ENCODE results near the gene ZNF845. TPM values are rescaled to one million over a fixed set of nuclear protein-coding genes. Genes with fewer than 3 reads are reported as not detected.
A peak's percentile ranks its signal among the peaks of the same experiment; 100 is the strongest.

Gene ZNF845
- polyA plus RNA-seq, 3 donors: 0.51 to 3.6 (median 2.6) TPM

DNA sequence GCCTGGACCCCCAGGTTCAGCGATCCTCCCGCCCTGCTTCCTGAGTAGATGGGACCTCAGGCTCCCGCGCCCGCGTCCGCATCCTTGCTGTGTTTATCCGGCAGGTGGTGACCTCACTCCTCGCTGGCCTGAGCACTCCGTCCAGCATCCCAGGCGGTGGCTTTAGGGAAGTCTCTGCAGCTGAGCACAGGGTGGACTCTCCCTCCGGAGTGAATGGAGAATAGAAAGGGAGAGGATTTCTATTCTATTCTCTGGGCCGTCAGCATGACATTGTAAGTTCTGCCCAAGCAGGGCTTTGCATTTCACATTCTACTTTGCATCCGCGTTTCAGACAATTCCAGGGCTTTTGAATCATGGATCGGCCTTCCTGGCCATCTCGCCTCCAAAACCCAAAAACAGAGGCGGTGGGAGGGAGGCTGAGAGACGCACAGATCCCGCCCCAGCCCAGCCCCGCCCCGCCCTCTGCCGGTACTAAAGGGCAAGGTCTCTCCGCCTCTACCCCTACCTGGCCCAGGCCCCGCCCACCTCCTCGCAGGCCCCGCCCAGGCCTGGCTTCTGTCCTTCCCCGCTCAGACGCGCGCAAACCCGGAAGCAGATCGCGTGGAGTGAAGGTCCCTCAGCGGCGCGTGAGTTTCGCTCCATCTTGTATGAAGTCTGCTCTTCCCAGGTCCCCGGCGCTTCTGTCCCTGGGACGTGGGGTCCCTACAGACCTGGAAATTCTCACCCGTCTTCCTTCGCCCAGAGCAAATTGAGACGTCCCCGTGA is 31.8 kb downstream of the ZNF845 start, which contains the start of gene ZNF525:
Gene ZNF525 (plus strand): TSS at position 572 of the 765 bp plus-strand sequence. CDS start 6,577 bp downstream, outside the sequence.
- Mint-ChIP-seq H3K36me3 (peaks cover 2 to 13% of the 10 kb centered on the region in 2 donors), H3K4me1 (peaks cover 18% of the 10 kb centered on the region), H3K27ac (peak within 1 kb of the TSS; percentile 60 to 88 (median 83)), H3K4me3 (peak within 1 kb of the TSS; percentile 93 to 95), H3K27me3 (ENCODE audit: low read depth in 3 of 3) (peaks cover 6 to 9% (median 7%) of the 10 kb centered on the region in 3 donors), H3K9me3 (peaks cover 8 to 44% (median 30%) of the 10 kb centered on the region in 7 donors)
- Histone ChIP-seq H3K27ac (ENCODE audit: low read depth in 1 of 2, low read length in 2 of 2) (peak within 1 kb of the TSS; percentile 30 to 76), H3K9ac (ENCODE audit: insufficient read depth, low read length, poor library complexity, severe bottlenecking) (peak within 1 kb of the TSS; percentile 70), H3K9me3 (replicated peaks in 1 of 2; ENCODE audit: control insufficient read depth in 1 of 2, insufficient read depth in 1 of 2, low read length in 2 of 2) (peaks cover 11 to 15% of the 10 kb centered on the region in 2 donors), H3K36me3 (replicated peaks in 1 of 2; ENCODE audit: control insufficient read depth in 1 of 2, insufficient read depth in 2 of 2, low read length in 2 of 2) (no peaks in the 10 kb centered on the region), H3K27me3 (ENCODE audit: control insufficient read depth in 2 of 2, insufficient read depth in 2 of 2, low read length in 2 of 2) (no peaks in the 10 kb centered on the region), H3K4me2 (replicated peaks; ENCODE audit: extremely low read depth, low read length, poor library complexity, severe bottlenecking) (peak within 1 kb of the TSS; percentile 85), H3K4me3 (replicated peaks in 1 of 3; ENCODE audit: low read depth in 2 of 3, low read length in 3 of 3) (peak within 1 kb of the TSS; percentile 79 to 94 (median 93)), H3K79me2 (ENCODE audit: insufficient read depth, low read length) (no peaks in the 10 kb centered on the region), H3K4me1 (ENCODE audit: control insufficient read depth in 1 of 2, insufficient read depth in 2 of 2, low read length in 2 of 2) (peaks cover 10 to 23% of the 10 kb centered on the region in 2 donors), H2AFZ (ENCODE audit: insufficient read depth, low read depth, low read length, poor library complexity, severe bottlenecking) (peak within 1 kb of the TSS; percentile 93), H4K20me1 (ENCODE audit: insufficient read depth, low read length) (no peaks in the 10 kb centered on the region)
- peak; percentile 76 to 85 (median 81) for DNase-seq
- intact Hi-C loops (cut with micrococcal nuclease): loop anchor here in 1 of 2 donors (10.0 kb wide), 1 partner anchor 171 kb away; the partner anchor contains the start of gene ZNF665
- WGBS (ENCODE audit: insufficient coverage): 0% methylated on average over 24 of the region's 45 CpGs
- peak; percentile 15 for TF ChIP-seq CTCF (IDR thresholded peaks at IDR 0.05)

GRCh38 chr19:53365899-53366493 is 32.4 kb downstream of the ZNF845 start:
- peaks cover 18% of the 10 kb centered on the region for H3K4me1 Mint-ChIP-seq
- under 1% methylated on average over 23 of the region's 32 CpGs for WGBS (ENCODE audit: insufficient coverage)
- intact Hi-C loops (cut with micrococcal nuclease): loop anchor here in 1 of 2 donors (10.0 kb wide), 1 partner anchor 171 kb away; the partner anchor contains the start of gene ZNF665
- peak overlapping the region in 6 of 7 donors; percentile 71 to 88 (median 84) for H3K27ac Mint-ChIP-seq
- peak overlapping the region; percentile 85 for H3K4me2 ChIP-seq (replicated peaks; ENCODE audit: extremely low read depth, low read length, poor library complexity, severe bottlenecking)
- peak overlapping the region; percentile 93 to 95 for H3K4me3 Mint-ChIP-seq
- peaks cover 10 to 23% of the 10 kb centered on the region in 2 donors for H3K4me1 ChIP-seq (ENCODE audit: control insufficient read depth in 1 of 2, insufficient read depth in 2 of 2, low read length in 2 of 2)
- peak overlapping the region; percentile 93 for H2AFZ ChIP-seq (ENCODE audit: insufficient read depth, low read depth, low read length, poor library complexity, severe bottlenecking)
- H3K27me3 ChIP-seq (ENCODE audit: control insufficient read depth in 2 of 2, insufficient read depth in 2 of 2, low read length in 2 of 2): no peaks in the 10 kb centered on the region
- H3K9me3 Mint-ChIP-seq: peaks cover 11 to 47% (median 32%) of the 10 kb centered on the region in 7 donors
- no peaks in the 10 kb centered on the region for H3K79me2 ChIP-seq (ENCODE audit: insufficient read depth, low read length)
- peak overlapping the region; percentile 30 to 76 for H3K27ac ChIP-seq (ENCODE audit: low read depth in 1 of 2, low read length in 2 of 2)
- H3K27me3 Mint-ChIP-seq (ENCODE audit: low read depth in 3 of 3): peaks cover 7 to 9% (median 8%) of the 10 kb centered on the region in 3 donors
- no peaks in the 10 kb centered on the region for H3K36me3 ChIP-seq (replicated peaks in 1 of 2; ENCODE audit: control insufficient read depth in 1 of 2, insufficient read depth in 2 of 2, low read length in 2 of 2)
- H3K36me3 Mint-ChIP-seq: peaks cover 5 to 19% of the 10 kb centered on the region in 2 donors
- H3K9ac ChIP-seq (ENCODE audit: insufficient read depth, low read length, poor library complexity, severe bottlenecking): peak overlapping the region; percentile 70
- peak in 1 of 3 donors; percentile 0 for DNase-seq
- no peaks in the 10 kb centered on the region for H4K20me1 ChIP-seq (ENCODE audit: insufficient read depth, low read length)
- TF ChIP-seq CTCF (IDR thresholded peaks at IDR 0.05): no peak
- H3K9me3 ChIP-seq (replicated peaks in 1 of 2; ENCODE audit: control insufficient read depth in 1 of 2, insufficient read depth in 1 of 2, low read length in 2 of 2): peaks cover 18 to 21% of the 10 kb centered on the region in 2 donors
- peak overlapping the region; percentile 79 to 94 (median 93) for H3K4me3 ChIP-seq (replicated peaks in 1 of 3; ENCODE audit: low read depth in 2 of 3, low read length in 3 of 3)
